Measurements from ENCODE around the gene LAMA2. TPM values are rescaled to one million over a fixed set of nuclear protein-coding genes. Genes with fewer than 3 reads are reported as not detected.

The LAMA2 gene
- total RNA-seq, 1 donor: 9.4 TPM

GRCh38 chr6:129008591-129008990 is 125.7 kb downstream of the LAMA2 start:
- H3K9me3 ChIP-seq (ENCODE audit: low read depth, low read length): no peaks in the 10 kb centered on the region
- no peaks in the 10 kb centered on the region for H3K36me3 ChIP-seq (ENCODE audit: insufficient read depth, low read length)
- no peaks in the 10 kb centered on the region for H4K20me1 ChIP-seq (ENCODE audit: insufficient read depth, low read length)
- TF ChIP-seq CTCF (IDR thresholded peaks at IDR 0.05; ENCODE audit: extremely low read depth, low read depth, low read length): no peak
- no peak overlapping the region for H2AFZ ChIP-seq (ENCODE audit: low read length)
- peaks cover 2% of the 10 kb centered on the region for H3K27me3 ChIP-seq (ENCODE audit: insufficient read depth, low read length)
- H3K27ac ChIP-seq (ENCODE audit: low read depth, low read length): no peak overlapping the region
- no peaks in the 10 kb centered on the region for H3K79me2 ChIP-seq (ENCODE audit: insufficient read depth, low read length)
- DNase-seq (ENCODE audit: insufficient read length, low spot score, missing footprints): no peak
- H3K4me3 ChIP-seq (ENCODE audit: insufficient read depth, low read length): no peak overlapping the region
- H3K4me2 ChIP-seq (ENCODE audit: insufficient read depth, low read length): no peak overlapping the region
- H3K4me1 ChIP-seq (ENCODE audit: insufficient read depth, low read length): no peaks in the 10 kb centered on the region

DNA sequence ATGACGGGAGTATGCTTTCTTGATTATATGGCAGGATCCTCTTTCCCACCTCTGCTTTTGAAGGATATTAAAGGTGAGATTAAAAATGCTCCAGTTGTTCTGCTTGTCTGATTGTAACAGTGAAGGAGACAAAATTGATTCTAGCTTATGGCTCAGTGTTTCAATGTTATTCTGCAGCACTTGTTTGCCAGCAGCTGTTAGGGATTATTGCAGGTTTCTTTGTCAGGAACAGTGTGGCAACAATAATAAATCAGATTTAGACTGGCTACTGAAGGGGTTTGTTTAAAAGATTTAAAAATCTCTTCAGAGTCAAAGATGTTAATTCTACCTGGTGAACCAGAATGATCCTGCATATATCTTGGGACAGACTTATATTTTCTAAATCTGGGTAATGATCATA is 126.9 kb downstream of the LAMA2 start:
- H4K20me1 ChIP-seq (ENCODE audit: insufficient read depth, low read length): no peaks in the 10 kb centered on the region
- no peaks in the 10 kb centered on the region for H3K9me3 ChIP-seq (ENCODE audit: low read depth, low read length)
- no peaks in the 10 kb centered on the region for H3K4me1 ChIP-seq (ENCODE audit: insufficient read depth, low read length)
- H3K27ac ChIP-seq (ENCODE audit: low read depth, low read length): no peak overlapping the region
- TF ChIP-seq CTCF (IDR thresholded peaks at IDR 0.05; ENCODE audit: extremely low read depth, low read depth, low read length): no peak
- H3K4me2 ChIP-seq (ENCODE audit: insufficient read depth, low read length): no peak overlapping the region
- DNase-seq (ENCODE audit: insufficient read length, low spot score, missing footprints): no peak
- no peak overlapping the region for H3K4me3 ChIP-seq (ENCODE audit: insufficient read depth, low read length)
- no peaks in the 10 kb centered on the region for H3K36me3 ChIP-seq (ENCODE audit: insufficient read depth, low read length)
- no peak overlapping the region for H2AFZ ChIP-seq (ENCODE audit: low read length)
- no peaks in the 10 kb centered on the region for H3K79me2 ChIP-seq (ENCODE audit: insufficient read depth, low read length)
- H3K27me3 ChIP-seq (ENCODE audit: insufficient read depth, low read length): peaks cover 2% of the 10 kb centered on the region

- DNase-seq (ENCODE audit: insufficient read length, low spot score, missing footprints): no peak
- H4K20me1 ChIP-seq (ENCODE audit: insufficient read depth, low read length): no peaks in the 10 kb centered on the region
- H3K36me3 ChIP-seq (ENCODE audit: insufficient read depth, low read length): no peaks in the 10 kb centered on the region
- peaks cover 2% of the 10 kb centered on the region for H3K27me3 ChIP-seq (ENCODE audit: insufficient read depth, low read length)
- H3K27ac ChIP-seq (ENCODE audit: low read depth, low read length): no peak overlapping the region
- TF ChIP-seq CTCF (IDR thresholded peaks at IDR 0.05; ENCODE audit: extremely low read depth, low read depth, low read length): no peak
- no peaks in the 10 kb centered on the region for H3K79me2 ChIP-seq (ENCODE audit: insufficient read depth, low read length)
- H3K4me2 ChIP-seq (ENCODE audit: insufficient read depth, low read length): no peak overlapping the region
- no peak overlapping the region for H3K4me3 ChIP-seq (ENCODE audit: insufficient read depth, low read length)
- H3K9me3 ChIP-seq (ENCODE audit: low read depth, low read length): peaks cover 2% of the 10 kb centered on the region
- H3K4me1 ChIP-seq (ENCODE audit: insufficient read depth, low read length): no peaks in the 10 kb centered on the region
- no peak overlapping the region for H2AFZ ChIP-seq (ENCODE audit: low read length)
These were observed 131.4 kb downstream of the LAMA2 start for GRCh38 chr6:129014302-129014701.

DNA sequence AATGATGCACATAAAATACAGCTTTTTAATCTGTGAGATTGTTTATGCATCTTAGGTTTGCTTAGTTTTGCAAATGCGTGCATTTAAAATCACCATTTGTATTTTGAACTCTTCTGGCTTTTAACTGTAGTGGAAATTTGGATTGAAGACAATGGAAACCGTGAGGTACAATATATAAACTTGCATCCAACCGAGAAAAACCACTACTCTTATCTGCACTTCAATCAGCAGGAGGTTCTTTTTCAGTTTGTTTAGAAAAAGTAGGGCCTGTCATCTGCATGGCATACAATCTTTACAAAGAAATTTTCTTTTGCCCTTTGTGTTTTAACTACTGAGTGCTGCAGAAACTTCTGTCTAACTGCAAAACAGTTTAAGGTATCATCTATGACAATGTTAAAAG is 132.8 kb downstream of the LAMA2 start:
- DNase-seq (ENCODE audit: insufficient read length, low spot score, missing footprints): no peak
- Histone ChIP-seq H3K36me3 (ENCODE audit: insufficient read depth, low read length) (no peaks in the 10 kb centered on the region), H2AFZ (ENCODE audit: low read length) (no peak overlapping the region), H3K27me3 (ENCODE audit: insufficient read depth, low read length) (peaks cover 2% of the 10 kb centered on the region), H3K4me2 (ENCODE audit: insufficient read depth, low read length) (no peak overlapping the region), H3K79me2 (ENCODE audit: insufficient read depth, low read length) (no peaks in the 10 kb centered on the region), H3K4me3 (ENCODE audit: insufficient read depth, low read length) (no peak overlapping the region), H3K9me3 (ENCODE audit: low read depth, low read length) (peaks cover 2% of the 10 kb centered on the region), H3K4me1 (ENCODE audit: insufficient read depth, low read length) (no peaks in the 10 kb centered on the region), H3K27ac (ENCODE audit: low read depth, low read length) (no peak overlapping the region), H4K20me1 (ENCODE audit: insufficient read depth, low read length) (no peaks in the 10 kb centered on the region)
- no peak for TF ChIP-seq CTCF (IDR thresholded peaks at IDR 0.05; ENCODE audit: extremely low read depth, low read depth, low read length)

Data from osteoblast (primary cell).